NCI-H226 (cell line): ENCODE data around the gene HOXC12.

Source experiments
- DNase-seq: peaks from one replicate; pipeline ENCODE4 v3.0.0-alpha.2; 2015

The HOXC12 gene, protein sequence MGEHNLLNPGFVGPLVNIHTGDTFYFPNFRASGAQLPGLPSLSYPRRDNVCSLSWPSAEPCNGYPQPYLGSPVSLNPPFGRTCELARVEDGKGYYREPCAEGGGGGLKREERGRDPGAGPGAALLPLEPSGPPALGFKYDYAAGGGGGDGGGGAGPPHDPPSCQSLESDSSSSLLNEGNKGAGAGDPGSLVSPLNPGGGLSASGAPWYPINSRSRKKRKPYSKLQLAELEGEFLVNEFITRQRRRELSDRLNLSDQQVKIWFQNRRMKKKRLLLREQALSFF

DNA sequence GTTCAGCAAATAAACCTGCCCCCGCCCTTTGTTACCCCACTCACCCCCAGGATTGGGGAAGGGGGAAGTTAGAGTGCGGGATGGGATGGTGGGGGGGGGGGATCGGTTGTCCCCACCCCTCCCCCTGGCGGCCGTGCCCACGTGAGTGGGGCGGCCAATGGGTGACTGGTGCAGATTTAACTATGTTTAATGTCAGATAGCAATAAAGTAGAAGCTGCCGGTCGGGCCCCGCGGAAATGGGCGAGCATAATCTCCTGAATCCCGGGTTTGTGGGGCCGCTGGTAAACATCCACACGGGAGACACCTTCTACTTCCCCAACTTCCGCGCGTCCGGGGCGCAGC, at the start of gene HOXC12:
Gene HOXC12, plus strand, starts transcription at position 210 of the 342 bp plus-strand sequence. Its CDS starts 27 bp downstream, at position 237.
- no peak for DNase-seq

DNA sequence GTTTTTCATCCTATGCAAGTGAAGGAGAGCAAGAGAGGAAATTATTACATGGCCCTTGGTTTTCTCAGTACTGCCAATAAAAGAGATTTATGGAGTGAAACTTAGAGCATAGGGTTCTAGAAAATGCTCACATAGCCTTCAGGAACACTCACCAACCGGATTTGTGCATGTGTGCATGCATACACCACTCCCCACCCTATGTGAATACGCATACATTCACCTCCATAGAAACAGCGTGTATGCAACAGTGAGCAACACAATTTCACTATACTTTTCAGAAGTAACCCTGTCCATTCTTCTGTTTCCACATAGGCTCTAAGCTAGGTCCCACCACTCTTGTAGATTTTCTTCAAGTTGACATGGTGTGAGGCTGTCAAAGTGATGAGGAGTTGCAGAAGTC, 47.6 kb upstream of the HOXC12 start:
- no peak for DNase-seq

DNA sequence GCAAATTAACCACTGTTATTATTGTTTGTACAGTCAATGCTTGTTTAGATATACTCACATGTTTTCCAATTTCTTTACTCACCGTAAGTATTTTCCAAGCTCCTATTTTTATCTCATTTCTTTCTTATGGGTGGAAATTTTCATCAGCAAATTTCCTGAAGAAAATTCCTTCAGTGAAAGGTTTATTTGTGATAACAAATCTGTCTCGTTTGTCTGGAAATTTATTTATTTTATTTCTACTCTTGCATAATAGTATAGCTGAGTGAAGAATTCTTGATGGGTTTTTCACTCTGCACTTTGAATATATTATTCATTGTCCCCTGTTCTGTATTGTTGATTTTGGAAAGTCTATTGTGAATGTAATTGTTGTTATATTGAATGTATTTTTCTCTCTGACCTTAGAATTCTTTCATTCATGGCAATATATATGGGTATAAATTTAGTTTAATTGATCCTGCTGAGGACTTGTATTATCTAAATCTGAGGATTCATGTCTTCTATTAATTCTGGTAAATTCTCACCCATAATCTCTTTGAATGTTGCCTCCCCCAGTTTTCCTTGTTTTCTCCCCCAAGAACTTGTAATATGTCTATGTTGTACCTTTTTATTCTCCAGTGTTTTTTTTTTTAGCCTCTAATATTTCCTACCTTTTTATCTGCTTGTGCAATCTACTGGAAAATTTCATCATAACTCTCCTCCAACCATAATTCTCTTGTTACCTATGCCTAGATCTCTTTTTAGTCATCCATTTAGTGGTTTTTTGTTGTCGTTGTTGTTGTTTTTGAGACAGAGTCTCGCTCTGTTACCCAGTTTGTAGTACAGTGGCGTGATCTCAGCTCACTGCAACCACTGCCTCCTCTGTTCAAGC, 37.7 kb upstream of the HOXC12 start:
- DNase-seq = no peak

DNA sequence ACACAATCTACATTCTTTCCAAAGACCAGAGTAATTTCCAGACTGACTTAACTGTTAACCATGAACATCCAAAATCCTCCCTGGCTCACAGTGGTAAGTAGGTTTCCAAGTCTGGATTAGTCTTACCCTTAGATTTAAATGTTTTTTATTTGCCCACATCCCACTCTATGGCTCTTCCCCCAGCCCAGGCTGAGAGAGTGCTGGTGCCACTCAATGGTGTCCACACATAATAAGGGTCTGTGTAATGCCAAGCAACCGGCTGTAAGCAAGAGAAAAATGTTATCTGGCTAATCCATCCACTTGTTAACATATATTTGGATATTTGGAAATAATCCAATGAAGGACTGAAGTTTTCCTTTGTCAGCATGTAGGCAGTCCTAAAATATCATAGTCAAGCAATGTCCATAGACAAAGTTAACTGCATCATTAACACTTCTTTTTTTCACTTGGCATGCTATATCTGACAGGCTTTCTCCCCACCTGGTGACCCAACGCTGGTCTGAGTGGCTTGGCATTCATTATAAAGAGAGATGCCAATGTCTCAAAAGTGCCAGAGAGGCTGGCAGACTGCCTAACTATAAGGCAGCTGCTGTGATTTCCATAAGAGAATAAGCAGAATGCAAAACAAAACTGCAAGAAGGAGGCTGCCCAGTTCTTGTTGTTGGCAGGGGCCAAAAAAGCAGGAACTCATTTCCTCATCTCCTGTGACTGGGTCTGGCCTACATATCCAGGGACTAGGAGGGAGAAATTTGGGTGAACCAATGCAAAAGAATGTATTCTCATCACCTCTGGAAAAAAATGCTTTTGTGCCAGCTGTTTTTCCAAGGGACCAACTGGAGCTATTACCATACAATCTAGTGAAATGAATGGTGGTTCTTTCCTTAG, 29.9 kb upstream of the HOXC12 start:
- DNase-seq = no peak

DNA sequence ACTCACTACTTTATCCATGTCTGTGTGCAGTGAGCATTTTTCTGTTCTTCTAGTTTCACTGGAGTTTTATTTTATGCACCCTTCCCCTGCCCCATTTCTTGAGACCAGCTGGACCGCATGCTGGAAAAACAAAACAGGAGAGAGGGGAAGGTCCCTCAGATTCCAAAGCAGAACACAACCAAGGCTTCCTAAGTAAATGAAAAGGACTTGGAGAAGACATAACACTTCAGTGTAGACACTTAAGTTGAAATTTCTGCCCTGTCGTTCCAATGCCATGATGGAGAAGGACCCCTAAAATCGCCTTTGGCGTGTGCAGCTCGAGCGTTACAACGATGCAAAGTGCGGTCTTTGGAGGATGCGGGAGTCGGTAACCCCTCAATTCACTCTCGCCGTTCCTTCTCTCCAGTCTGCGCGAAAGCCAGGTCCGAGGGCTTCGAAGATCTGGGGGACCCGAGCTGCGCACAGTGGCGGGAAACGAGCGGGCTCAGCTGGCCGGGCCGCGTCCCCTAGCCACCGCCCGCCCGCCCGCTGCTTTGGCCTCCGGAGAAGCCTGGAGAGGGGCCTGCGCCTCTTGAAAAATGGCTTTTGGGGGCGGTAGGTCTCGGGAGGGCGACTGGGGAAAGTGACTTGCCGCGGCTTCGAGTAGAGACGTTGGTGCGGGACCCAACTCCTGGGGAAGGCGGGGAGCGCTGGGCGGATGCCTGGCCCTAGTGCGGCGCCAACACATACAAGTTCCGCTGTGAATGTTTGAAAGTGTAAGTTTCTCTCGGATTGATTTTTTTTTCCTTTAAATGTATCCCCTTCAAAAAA, 27.3 kb upstream of the HOXC12 start:
- DNase-seq = no peak

DNA sequence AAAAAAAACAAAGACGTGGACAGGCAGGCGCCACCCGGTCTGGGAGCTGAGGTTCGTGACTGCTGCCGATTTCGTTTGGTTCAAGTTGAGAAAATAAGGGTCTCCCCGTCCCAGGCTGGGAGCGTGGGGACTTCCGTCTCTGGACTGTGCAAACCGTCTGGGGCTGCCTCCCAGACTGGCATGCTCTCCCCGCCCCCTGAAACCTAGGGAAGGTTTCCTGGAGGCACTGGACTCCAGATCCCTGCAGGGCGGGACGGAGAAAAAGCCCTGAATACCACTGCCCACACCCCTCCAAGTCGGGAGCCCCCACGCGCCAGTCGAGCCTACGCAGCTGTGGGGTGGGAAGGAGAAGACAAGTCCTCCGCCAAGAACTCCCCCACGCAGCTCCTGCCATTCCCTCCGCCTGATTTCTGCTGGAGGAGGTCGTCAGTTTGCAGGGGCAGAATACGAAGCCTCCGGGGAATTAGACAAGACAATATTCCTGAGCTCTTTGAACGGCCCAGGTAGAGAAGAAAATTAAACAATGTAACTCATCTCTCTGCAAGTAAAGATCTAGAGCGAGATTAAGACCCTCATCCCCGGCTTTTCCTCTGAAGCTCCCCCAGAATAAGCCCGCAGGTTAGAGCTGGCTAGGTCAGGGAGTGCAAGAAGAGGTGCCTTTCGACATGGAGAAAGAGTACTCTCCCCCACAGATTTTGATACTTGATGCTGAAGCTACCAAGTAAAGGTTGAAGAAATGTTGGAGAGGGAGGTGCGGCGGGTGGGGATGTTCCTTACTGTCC, 26.5 kb upstream of the HOXC12 start:
- no peak for DNase-seq

DNA sequence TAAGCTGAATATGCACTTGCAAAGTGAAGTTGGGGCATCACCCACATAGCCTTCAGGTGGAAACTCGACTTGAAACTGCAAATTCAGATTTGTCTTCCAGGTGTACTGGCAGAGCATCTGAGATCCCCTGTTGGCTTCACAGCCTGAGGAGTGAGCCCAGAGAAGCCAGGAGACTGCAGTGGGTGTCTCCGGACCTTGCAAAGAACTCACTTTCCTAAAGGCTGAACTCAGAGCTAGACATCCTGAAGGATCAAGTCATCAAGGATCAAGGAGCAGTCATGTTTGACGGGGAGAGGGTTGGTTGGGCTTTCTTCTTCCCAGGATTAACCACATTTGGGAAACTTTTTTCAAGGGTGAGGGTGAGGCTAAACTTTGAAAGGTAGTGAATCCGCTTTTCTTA, 25.2 kb upstream of the HOXC12 start:
- DNase-seq = no peak

DNA sequence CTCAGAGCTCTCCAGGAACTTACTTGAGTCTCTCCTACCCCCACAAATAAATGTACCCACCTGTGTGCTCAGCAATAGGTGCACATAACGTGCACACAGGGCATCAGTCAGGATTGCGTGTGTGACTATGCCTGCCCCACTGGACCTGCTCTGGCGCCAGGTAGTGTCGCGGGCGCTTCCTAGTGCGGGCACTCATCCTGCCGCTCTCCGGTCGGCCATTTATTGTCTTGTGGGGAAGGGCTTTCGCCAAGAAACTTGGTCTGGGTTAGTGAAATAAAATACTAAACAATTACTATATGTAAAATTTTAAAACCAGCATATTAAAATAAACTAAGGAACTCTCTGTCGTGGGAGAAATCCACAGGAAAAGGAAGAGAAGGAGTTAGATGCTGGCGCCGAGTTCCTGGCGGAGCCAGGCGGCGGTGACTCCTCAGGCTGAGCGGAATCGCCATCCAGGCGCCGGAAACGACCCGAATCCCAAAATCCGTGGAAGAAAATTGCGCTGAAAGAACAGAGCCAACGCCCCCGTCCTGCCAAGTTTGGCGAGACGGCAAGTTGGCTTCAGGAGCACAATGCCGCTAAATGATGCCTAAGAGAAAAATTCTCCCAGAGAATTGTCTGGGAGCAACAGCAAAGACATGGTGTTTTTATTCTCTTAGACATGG, 24.0 kb upstream of the HOXC12 start:
- DNase-seq = no peak

DNA sequence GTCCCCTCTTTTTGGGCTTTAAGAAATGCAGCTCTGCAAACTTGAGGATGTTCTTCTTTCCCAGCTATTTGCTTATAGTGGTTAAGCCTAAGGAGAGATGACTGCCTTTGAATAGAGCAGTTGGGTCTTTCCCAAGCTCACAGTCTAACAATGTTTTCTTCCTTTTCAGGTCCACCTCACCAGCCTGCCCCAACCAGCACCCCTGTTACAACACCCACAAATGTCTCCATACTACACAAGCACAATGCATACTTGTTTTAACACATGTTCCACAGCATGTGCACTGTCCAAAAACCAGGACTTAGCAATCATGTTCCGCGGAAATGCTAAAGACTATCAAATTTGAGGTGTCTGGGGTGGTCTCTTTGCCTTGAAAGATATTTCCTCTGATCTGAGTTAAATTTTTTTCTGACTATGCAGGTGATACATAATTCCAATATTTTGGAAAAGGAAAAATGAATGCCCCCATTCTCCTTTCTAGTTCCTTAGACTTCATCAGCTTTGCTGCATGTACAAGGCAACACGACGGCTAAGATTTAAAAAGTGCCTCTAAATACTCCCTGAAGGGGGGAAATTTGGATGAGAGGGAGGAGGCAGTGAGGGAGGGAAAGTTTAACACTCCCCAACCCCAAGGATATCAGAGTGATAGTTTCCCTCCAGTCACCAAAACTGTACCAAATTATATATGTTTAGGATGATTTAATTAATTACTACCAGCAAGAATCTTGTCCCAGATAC, 22.7 kb upstream of the HOXC12 start:
- no peak for DNase-seq

DNA sequence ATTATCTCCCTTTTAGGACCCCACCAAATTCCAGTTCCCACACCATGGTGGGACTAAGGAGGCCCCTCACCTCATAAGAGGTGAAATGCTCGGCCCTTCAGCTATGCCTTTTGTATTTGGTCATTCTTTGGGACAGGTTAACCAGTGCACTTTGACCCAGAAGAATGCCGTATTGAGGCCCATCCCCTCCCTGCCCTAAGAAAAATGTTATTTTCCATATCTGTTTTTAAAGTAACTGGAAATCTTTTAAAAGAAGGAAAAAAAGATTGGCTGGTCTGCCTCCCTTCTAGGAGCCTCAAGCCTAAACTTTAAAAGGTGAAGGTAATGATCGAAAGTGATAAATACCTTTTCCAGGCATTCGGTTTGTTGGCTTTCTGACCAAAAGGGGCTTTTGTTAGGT, 21.8 kb upstream of the HOXC12 start:
- DNase-seq = no peak

DNA sequence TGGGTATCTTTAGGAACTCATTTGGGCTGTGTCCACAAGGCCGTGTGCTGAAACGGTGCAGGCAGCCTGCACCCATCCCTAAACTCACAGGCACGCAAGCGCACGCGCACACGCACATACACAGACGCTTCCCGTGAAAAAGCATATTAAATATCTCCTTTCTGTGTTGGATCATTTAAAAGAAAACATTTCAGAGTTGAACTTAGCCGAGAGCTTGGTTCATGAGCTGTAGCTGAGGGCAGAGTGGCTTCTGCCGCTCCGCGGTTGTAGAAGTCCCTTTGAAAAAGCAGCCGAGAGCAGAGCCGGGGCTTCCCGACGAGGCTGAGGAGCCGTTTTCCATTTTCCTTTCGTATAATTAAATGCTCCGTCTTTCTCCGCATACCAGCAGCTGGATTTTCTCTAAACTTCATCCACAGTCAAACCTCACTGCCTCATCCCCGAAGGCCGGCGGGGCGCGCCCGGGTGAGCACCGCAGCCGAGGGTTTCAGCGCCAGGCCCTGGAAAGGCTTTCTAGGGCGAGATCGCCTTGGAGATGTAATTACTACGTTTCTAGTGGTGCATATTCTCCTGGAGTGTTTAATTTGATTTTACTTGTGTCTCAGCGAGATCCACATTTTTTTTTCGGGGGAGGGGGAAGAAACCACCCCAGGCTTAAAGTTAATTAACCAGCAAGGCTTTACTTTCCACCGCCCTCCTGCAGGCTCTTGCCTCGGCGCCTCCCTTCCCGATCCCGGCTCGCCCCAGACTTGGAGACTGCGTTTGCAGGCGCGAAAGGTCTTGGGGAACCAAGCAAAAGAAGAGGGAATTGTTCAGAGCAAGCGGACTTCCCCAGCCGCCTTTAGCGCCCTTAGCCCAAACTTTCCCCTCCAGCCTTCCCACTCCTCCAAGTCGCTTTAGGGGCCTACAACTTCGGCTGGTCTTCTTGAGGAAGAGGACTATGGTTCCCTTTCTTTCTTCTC, 19.0 kb upstream of the HOXC12 start:
- no peak for DNase-seq

DNA sequence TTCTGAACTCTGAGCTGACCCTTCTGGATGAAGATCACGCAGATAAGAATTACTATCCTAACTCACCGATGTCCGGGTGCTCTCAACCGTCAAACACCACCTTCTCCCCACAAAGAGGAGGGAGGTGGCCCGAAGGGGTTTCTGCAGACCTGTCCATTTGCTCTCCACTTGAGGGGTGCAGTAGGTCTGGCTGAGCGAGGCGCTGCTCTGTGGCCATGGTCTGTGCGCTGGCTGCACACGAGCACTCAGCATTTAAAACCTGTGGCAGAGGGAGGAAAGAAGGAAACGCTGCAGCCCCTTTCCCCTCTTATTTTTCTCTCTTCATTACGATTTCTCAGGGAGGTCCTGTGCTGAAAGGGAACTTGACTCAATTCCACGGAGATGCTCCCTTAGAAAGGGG, 17.6 kb upstream of the HOXC12 start:
- no peak for DNase-seq

DNA sequence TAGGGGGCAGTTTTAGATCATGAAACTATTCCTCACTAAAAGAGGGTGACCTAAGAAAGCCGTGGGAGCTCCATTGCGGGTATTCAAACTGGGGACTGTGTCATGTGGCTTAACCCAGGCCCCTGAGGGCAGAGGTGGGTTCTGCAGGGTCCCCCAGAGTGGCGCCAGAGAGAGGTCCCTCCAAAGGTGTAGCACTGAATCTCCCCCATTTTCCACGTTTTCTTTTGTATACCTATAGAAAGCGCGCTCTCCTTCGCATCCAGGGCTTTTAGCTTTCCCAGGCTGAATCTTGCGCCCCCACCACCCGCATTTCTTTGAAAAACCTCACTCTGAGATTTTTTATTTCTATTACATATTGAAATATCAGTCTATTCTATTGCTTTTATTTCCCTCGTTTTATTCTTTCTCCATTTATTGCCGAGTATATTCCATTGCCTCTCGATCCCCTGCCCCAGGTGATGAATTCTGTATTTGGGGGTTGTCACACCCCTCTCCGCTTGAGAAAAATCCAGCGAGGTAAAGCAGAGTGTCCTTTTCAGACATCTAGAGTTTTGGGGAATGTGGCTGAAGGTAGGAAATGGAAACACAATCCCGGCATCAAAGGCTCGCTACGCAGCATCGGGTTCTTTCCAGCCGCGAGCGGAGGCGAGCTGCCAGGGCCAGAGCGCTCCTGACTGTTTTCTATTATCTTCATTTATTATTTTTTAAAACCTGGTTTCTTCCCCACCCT, 16.9 kb upstream of the HOXC12 start:
- no peak for DNase-seq

DNA sequence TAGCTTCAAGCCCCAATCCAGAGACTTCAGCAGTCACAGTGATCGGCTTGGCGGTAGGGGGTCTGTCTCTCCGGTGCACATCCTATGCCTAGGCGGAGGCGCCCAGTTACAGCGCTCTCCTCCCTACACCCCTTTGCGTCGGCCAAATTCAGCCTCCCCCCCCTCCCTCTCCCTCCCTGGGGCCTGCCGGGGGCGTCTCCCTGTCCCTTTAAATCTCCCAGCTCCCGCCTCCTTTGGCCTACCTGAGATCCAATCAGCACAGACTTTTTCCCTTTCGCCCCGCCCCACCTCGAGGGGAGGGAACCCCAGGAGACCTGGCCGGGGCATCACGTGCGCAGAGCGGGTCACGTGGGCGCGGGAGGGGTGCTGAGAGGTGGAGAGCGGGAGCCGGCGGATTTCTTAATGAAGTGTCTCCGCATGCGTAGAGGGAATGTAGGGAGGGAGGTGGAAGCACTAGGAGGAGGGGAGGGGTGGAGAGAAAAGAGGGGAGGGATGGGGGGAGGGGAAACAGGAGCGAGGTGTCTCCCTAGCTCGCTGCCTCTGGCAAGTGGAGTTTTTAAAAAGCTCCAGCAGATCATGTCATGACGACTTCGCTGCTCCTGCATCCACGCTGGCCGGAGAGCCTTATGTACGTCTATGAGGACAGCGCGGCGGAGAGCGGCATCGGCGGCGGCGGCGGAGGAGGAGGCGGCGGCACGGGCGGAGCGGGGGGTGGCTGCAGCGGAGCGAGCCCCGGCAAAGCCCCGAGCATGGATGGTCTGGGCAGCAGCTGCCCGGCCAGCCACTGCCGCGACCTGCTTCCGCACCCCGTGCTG, 16.2 kb upstream of the HOXC12 start, which contains the start of gene HOXC13:
Gene HOXC13, plus strand, starts transcription at position 506 of the 815 bp plus-strand sequence. Its CDS starts 76 bp downstream, at position 582.
- DNase-seq = peak; percentile 99

DNA sequence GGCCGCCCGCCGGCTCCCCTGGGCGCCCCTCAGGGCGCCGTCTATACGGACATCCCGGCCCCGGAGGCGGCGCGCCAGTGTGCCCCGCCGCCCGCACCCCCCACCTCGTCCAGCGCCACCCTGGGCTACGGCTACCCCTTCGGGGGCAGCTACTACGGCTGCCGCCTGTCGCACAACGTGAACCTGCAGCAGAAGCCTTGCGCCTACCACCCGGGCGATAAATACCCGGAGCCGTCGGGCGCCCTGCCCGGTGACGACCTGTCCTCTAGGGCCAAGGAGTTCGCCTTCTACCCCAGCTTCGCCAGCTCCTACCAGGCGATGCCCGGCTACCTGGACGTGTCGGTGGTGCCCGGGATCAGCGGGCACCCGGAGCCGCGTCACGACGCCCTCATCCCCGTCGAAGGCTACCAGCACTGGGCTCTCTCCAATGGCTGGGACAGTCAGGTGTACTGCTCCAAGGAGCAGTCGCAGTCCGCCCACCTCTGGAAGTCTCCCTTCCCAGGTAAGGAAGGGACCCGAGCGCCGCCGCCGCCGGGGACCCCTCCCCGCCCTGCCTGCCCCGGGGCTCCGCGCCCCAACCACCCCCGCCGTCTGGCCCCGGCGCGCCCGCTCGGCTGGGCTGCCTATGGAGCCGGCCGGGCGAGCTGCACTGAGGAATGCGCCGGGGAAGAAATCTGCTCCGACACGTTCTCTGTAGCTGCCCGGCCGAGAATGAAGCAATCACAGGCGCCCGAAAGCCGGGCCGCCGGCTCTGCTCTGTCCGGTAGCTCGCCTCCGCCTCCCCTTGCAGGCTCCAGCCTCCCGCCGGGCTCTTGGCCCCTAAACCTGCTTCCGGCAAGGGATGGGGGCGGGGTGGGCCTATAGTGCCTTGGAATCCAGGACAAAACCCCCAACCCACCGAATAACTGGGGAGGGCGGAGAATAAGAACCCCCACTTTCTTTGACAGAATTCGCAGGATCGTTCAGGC, 15.3 kb upstream of the HOXC12 start:
- DNase-seq = peak; percentile 44

DNA sequence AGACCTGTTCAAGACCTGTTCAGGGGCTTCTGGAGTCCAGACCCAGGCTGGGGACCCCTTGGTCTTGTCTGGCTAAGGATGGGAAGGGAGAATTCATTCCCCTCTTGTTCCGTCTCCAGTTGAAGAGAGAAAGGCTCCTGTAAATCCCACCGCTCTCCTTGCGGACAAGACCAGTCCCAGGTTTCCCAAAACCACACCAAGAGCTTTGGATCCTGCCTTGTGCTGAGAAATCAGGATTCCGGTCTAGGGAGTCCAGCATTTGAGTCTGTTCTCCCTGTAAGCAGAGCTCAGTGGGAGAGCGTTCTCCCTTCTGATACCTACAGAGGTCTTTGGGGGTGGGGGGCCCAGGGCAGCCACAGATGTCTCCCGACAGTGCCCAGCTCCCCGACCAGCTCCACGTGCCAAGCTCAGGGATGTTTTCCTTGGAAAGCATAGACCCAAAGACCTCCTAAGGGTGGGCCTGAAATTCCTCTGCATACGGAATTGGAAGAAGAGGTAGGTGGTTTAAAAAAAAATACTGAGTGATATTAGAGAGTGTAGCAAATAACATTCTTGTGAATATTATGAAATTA, 14.2 kb upstream of the HOXC12 start:
- no peak for DNase-seq
